Measurements from ENCODE around the gene HSPG2.
"Not testable (repeated sequence)": the region's sequence is repeated elsewhere in the genome, so short reads cannot be mapped to it uniquely, and the experiment has no call there.

The HSPG2 gene

GRCh38 chr1:21911205-21912001 lies 25.7 kb downstream of the HSPG2 start:
- DNase-seq, result no peak

DNA sequence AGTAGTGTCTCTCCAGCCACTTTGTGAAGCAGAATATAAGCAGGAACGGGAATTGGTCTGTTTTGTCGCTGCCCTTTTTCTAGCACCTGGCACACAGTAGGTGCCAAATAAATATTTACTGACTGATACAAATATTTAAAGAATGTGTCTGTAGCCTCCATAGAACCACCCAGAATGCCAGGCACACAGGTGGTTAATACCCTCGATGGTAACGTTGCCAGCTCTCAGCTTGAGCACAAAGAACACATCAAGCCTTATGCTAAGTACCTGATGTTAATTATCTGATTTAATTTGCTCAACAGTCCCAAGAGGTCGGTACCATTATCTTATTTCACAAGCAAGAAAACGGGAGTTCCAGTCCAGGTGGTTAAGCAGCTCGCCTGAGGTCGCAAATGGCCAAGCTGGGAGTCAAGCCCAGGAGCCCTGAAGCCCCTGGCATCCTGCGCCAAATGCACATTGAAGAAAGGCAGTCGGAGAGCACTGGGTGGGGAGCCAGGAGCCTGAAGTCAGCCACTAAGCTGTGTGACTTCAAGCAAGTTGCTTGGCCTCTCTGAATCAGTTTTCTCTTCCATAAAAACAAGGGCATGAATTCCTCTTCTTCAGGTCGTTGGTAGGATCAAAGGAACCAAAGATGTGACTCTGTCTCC lies 26.4 kb downstream of the HSPG2 start:
- no peak for DNase-seq

DNA sequence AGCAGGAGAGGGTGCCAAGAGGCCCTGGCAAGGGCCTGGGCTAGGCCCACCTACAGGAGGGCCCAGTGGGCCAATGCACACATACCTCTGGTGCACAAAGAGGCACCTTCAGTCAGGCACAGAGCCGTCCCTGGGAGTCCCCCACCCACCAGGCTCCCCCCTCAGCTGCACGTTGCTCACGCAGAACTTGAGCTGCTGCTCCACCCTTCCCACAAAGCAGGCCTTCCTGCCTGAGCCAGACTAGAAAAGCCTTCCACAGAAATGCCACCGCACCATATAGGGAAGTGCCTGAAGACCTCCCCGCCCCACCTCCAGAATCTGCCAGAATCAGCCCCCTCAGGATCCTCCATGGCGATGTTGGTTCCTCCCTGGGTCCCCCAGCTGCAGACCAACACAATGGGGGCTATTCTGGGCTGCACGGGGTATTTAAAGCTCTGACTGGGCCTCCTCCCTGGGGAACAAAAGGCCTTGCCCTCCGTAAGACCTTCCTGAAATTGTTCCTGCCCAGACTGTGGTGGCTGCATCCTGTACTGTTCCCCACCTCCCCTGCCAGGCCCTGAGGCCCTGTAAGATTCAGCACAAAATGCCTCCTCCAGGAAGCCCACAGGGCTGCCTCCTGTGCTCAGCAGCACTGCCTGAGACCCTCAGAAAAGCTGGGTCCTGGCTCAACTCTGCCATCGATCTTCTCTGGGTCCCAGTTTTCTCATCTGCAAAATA lies 27.2 kb downstream of the HSPG2 start:
- DNase-seq, result no peak

GRCh38 chr1:21909286-21909759 lies 27.8 kb downstream of the HSPG2 start:
- DNase-seq, result no peak

DNA sequence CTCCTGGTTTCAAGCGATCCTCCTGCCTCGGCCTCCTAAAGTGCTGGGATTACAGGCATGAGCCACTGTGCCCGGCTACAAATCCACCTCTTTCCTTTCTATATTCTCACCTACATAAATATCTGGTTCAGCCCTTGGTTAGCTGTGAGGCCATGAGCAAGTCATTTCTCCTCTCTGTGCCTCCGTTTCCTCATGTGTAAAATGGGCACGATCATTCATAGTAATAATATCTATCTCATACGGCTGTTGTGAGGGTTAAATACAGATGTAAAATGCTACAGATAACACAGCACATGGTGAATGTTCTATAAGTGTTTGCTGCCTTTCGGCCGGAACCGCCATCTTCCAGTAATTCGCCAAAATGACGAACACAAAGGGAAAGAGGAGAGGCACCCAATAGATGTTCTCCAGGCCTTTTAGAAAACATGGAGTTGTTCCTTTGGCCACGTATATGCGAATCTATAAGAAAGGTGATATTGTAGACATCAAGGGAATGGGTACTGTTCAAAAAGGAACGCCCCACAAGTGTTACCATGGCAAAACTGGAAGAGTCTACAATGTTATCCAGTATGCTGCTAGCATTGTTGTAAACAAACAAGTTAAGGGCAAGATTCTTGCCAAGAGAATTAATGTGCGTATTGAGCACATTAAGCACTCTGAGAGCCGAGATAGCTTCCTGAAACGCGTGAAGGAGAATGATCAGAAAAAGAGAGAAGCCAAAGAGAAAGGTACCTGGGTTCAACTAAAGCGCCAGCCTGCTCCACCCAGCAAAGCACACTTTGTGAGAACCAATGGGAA lies 29.2 kb downstream of the HSPG2 start:
- DNase-seq, result not testable (repeated sequence)

- DNase-seq, result no peak
Measured at GRCh38 chr1:21907079-21907418, 30.1 kb downstream of the HSPG2 start.

- DNase-seq, result no peak
Measured at GRCh38 chr1:21906173-21907078, 30.7 kb downstream of the HSPG2 start.

- no peak for DNase-seq
Measured at GRCh38 chr1:21904704-21905520, 32.2 kb downstream of the HSPG2 start.

GRCh38 chr1:21904454-21904703 lies 32.7 kb downstream of the HSPG2 start:
- no peak for DNase-seq

DNA sequence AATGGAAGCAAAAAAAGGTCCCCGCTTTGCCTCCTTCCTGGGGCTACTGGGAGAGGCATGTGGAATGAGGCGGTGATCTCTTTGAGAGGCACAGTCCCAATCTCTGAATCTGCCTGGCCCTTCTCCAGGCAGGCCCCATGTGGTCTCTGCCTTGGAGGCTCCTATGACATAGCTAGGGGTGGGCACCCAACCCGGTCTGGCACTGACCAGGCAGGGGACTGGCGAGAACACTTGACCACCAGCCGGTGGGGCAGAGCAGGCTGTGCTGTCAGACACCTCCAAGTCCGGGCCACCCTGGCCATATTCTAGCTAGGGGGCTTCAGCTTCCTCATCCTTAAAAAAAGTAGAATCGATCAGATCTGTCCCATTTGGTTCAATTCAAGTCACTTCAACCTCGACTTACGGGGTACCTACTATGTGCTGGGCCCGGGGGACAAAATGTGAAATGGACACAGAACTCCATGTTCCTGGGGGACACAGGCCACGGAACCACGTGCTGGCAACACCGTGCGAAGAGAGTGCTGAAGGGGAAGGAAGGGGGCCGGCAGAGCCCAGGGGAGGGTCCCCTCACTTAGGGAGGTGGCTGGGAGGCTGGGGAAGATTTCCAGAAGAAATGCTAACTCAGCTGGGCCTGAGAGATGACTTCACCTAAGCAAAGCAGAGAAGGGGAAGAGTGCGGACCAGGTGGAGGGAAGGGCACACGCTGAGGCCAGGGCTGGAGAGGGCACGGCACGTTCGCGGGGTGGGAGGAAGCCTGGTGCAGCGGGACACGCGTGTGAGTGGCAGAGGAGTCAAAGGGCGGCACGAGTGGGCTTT lies 33.3 kb downstream of the HSPG2 start:
- DNase-seq, result no peak

- DNase-seq, result no peak
Measured at GRCh38 chr1:21902026-21903012, 34.8 kb downstream of the HSPG2 start.

GRCh38 chr1:21901473-21901847 lies 35.6 kb downstream of the HSPG2 start:
- DNase-seq, result no peak

- no peak for DNase-seq
Measured at GRCh38 chr1:21900766-21901472, 36.2 kb downstream of the HSPG2 start.

GRCh38 chr1:21899987-21900386 lies 37.1 kb downstream of the HSPG2 start:
- no peak for DNase-seq

GRCh38 chr1:21899267-21899810 lies 37.8 kb downstream of the HSPG2 start:
- no peak for DNase-seq

DNA sequence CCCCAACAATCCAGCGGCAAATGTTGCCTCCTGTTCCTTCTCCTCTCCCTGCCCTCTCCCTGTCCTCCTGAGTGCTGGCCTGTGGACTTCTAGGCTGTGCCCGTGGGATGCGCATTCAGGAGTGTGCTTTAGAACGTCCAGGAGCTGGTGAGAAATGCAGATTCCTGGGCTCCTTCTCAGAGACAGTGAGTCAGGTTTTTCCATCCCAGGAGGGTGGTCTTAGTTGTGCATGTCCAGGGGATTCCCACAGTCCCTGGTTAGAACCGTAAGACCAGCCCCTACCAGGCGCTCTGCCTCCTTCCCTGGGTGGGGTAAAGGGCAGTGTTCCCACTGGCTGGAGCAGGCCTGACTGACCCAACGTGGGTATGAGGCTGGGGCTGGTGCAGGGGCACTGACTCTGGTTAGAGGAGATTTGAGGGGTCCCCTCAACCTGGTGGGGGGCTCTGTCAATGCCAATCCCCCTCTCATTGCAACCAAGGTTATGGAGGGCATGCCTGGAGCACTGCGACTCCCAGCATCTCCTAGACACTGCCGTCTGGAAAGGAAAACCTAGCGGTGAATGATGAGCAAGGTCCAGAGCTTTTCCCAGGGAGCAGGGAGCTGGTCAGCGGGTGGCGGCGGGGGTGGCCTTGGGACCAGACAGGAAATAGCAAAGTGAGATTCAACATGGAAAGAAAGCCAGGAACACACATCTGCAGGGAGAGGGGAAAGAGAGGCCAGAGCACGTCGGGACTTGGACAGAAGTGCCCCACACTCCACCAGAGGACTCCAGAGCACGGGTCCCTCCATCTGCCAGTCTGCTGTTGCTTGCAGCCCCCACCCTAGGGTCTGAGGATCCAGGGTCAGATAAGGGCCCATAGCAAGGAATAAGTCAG lies 38.5 kb downstream of the HSPG2 start:
- DNase-seq, result no peak

DNA sequence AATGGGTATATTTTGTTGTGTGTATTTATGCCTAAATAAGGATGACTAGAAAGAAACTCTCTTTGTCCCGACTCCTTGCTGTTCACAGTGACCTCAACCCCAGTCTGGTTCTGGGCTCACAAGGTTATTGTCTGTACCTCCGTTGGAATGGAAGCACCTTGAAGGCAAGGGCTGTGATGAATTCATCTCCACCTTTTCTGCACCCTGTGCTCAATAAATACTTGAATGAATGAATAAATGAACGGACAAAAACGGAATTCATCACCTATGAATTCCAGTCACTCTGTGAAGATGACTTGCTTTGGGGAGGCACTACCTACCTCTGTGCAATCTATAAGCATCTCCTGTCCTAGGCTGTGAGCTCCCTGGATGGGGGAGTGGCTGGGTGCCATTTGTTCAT lies 39.3 kb downstream of the HSPG2 start:
- DNase-seq, result no peak
